Upper lobe of left lung (tissue), 6 donors: ENCODE data around the gene UBR4. TPM values are rescaled to one million over a fixed set of nuclear protein-coding genes. Genes with fewer than 3 reads are reported as not detected.
A peak's percentile ranks its signal among the peaks of the same experiment; 100 is the strongest.

Experiments used
- ATAC-seq, 2 donors: fragments of 200-7000 bp; cut with Tn5 transposase; one replicate each; pipeline ENCODE4 v1.9.1; 2022; ENCODE audit warnings: mild to moderate bottlenecking in 2 of 2, moderate library complexity in 2 of 2; ENCODE audit not compliant: low FRiP score in 2 of 2
- DNase-seq, 2 donors: peaks; one replicate each; pipeline ENCODE4 v3.0.0-alpha.2; 2019 to 2020
- H3K27ac ChIP-seq, 4 donors: fragments of 200-600 bp; sonication (generic); one replicate each; pipeline ENCODE4 v1.5.1; 2016 to 2019
- H3K27me3 ChIP-seq, 4 donors: fragments of 200-600 bp; sonication (generic); one replicate each; pipeline ENCODE4 v1.5.1; 2017 to 2019
- H3K36me3 ChIP-seq, 4 donors: fragments of 200-600 bp; sonication (generic); one replicate each; pipeline ENCODE4 v1.5.1; 2016 to 2019
- H3K4me1 ChIP-seq, 4 donors: fragments of 200-600 bp; sonication (generic); one replicate each; pipeline ENCODE4 v1.5.1; 2018 to 2019
- H3K4me3 ChIP-seq, 4 donors: fragments of 200-600 bp; sonication (generic); one replicate each; pipeline ENCODE4 v1.5.1; 2017 to 2019; ENCODE audit warnings: mild to moderate bottlenecking in 2 of 4, moderate library complexity in 1 of 4
- H3K9me3 ChIP-seq, 4 donors: fragments of 200-600 bp; sonication (generic); one replicate each; pipeline ENCODE4 v1.5.1; 2018 to 2019
- EP300 ChIP-seq, 4 donors: sonication (generic); formaldehyde crosslinking; IDR thresholded peaks; one replicate each; pipeline ENCODE4 v1.5.1; 2017; ENCODE audit warnings: antibody characterized with exemption in 4 of 4, control low read depth in 2 of 4
- POLR2A ChIP-seq, 4 donors: fragments of 450-650 bp; IDR thresholded peaks; one replicate each; pipeline ENCODE4 v1.5.1; 2016 to 2017; ENCODE audit warnings: antibody characterized with exemption in 4 of 4, mild to moderate bottlenecking in 2 of 4
- POLR2AphosphoS5 ChIP-seq, 2 donors: sonication (generic); formaldehyde crosslinking; IDR thresholded peaks; one replicate each; pipeline ENCODE4 v1.5.1; 2017; ENCODE audit warnings: antibody characterized with exemption in 2 of 2
- WGBS, 2 donors: methylation state at CpG; one replicate each; pipeline ENCODE4 v1.1.5; 2017 to 2018; 5-methylcytosine and 5-hydroxymethylcytosine counted together
- total RNA-seq, 6 donors: library from RNA; depleted of rRNA in 4 of 6; stranded (reverse); fragments of >200 nt in 4 of 6; gene quantifications; one replicate each; pipeline versions ENCODE4 v1.1.0 to v1.2.1, GENCODE V29; 2016 to 2021
- TF ChIP-seq, protein P1 (sequence below), 6 experiments: fragments of 450-650 bp in 4 of 6; fragments of 200-600 bp in 2 of 6; sonication (generic) in 2 of 6; IDR thresholded peaks; one replicate each; pipeline ENCODE4 v1.5.1; 2016 to 2019; ENCODE audit warnings: antibody characterized with exemption in 6 of 6
- donor health status: DM: no; HTN: no; CAD: no; lungs with moderate emphysema.
- donor health status: DM: no; HTN: yes; CAD: no; lungs with severe emphysema.

The UBR4 gene
- total RNA-seq, 6 donors from 2014 or later: 101 to 317 (median 135) TPM

DNA sequence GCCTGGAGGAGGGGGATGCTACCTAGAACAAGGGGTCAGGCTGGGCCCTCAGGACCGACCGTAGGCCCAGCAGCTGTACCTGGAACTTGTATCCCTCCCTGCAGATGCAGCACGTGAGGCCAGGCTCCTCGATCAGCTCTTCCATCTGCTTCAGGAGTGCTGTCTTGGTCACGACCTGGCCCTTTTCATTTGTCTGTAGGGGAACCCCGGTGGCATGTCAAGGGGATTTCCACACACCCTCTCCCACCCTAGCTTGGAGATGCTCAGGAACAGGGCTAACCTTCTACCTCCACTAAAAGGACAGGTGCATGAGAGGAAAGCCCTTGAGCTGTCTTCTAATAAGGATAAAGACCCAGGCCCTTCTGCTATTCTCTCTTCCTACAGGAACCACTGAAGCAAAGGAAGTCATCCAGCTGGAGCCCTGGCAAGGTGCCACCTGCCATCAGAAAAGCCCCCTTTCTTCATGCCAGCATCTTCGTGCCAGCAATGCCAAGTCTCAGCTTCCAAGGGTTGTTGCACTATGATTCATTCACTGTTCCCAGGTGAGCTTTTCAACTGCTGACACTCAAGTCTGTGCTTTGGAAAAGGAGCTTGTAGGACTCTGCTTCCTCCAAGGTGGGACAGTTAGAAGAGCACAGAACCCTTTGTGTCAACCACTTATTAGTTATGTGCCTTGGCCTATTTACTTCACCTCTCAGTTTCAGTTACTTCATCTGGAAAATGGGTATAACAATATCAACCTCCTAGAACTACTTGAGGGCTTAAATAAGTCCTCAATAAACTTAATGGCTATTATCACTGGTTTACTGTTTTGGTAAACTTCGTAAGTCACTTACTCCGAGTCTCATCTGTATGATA is 122.1 kb downstream of the UBR4 start:
- Histone ChIP-seq H3K27ac (peak overlapping the region in 2 of 4 donors; percentile 38 to 77), H3K4me3 (no peak overlapping the region), H3K36me3 (peaks cover 71 to 98% (median 84%) of the 10 kb centered on the region in 4 donors), H3K9me3 (no peaks in the 10 kb centered on the region), H3K4me1 (peaks cover 0 to 16% (median 14%) of the 10 kb centered on the region in 4 donors), H3K27me3 (no peaks in the 10 kb centered on the region)
- ATAC-seq (no peak), DNase-seq (no peak)
- TF ChIP-seq POLR2A (IDR thresholded peaks at IDR 0.05) (no peak), EP300 (IDR thresholded peaks at IDR 0.05) (no peak), POLR2AphosphoS5 (IDR thresholded peaks at IDR 0.05) (no peak)
- TF ChIP-seq, protein P1, sequence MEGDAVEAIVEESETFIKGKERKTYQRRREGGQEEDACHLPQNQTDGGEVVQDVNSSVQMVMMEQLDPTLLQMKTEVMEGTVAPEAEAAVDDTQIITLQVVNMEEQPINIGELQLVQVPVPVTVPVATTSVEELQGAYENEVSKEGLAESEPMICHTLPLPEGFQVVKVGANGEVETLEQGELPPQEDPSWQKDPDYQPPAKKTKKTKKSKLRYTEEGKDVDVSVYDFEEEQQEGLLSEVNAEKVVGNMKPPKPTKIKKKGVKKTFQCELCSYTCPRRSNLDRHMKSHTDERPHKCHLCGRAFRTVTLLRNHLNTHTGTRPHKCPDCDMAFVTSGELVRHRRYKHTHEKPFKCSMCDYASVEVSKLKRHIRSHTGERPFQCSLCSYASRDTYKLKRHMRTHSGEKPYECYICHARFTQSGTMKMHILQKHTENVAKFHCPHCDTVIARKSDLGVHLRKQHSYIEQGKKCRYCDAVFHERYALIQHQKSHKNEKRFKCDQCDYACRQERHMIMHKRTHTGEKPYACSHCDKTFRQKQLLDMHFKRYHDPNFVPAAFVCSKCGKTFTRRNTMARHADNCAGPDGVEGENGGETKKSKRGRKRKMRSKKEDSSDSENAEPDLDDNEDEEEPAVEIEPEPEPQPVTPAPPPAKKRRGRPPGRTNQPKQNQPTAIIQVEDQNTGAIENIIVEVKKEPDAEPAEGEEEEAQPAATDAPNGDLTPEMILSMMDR (IDR thresholded peaks at IDR 0.05): no peak
- 69 to 80% methylated on average over 4 to 9 of the region's 9 CpGs for WGBS, 2 donors

DNA sequence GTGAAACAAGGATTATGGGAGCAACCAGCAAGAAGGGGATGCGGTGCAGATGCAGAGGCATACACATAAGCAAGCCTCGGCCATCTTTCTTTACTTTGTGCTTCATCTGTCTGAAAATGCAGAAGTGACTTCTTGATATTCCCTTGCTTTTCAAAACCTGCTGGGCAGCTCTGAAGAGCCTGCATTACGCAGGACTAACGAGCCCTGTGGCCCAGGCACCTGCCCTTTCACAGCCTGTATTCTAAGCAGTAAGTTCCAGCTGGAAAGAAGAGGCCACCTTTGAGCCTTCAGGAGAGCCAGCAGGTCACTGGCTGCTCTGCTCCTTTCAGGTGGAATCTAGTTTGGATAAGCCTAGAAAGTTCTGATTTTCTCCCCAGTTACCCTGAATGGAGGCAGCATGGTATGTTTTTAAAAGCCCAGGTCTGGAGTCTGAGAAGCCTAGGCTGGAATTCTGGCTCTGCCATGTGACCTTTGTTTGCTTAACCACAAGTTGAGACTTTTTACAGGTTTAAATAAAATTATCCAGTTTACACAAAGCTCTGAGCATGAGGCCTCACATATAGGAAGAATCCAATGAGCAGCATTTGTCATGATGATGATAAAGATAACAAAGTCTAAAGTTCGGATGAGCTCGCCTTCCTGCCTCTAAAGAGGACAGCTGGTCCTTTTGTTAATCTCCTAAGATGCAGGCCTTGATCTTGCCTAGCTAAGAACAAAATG is 122.9 kb downstream of the UBR4 start:
- TF ChIP-seq POLR2A (IDR thresholded peaks at IDR 0.05): no peak
- no peak for TF ChIP-seq EP300 (IDR thresholded peaks at IDR 0.05)
- TF ChIP-seq POLR2AphosphoS5 (IDR thresholded peaks at IDR 0.05): no peak
- TF ChIP-seq, protein P1 (IDR thresholded peaks at IDR 0.05): no peak
- 74 to 76% methylated on average over 6 of the region's 6 CpGs for WGBS, 2 donors
- ATAC-seq (peak in 1 of 2 donors; percentile 17), DNase-seq (peak in 1 of 2 donors; percentile 70)
- Histone ChIP-seq H3K27ac (peak overlapping the region in 3 of 4 donors; percentile 62 to 77 (median 72)), H3K9me3 (no peaks in the 10 kb centered on the region), H3K36me3 (peaks cover 64 to 98% (median 82%) of the 10 kb centered on the region in 4 donors), H3K4me1 (peaks cover under 1 to 20% (median 15%) of the 10 kb centered on the region in 4 donors), H3K4me3 (no peak overlapping the region), H3K27me3 (no peaks in the 10 kb centered on the region)

DNA sequence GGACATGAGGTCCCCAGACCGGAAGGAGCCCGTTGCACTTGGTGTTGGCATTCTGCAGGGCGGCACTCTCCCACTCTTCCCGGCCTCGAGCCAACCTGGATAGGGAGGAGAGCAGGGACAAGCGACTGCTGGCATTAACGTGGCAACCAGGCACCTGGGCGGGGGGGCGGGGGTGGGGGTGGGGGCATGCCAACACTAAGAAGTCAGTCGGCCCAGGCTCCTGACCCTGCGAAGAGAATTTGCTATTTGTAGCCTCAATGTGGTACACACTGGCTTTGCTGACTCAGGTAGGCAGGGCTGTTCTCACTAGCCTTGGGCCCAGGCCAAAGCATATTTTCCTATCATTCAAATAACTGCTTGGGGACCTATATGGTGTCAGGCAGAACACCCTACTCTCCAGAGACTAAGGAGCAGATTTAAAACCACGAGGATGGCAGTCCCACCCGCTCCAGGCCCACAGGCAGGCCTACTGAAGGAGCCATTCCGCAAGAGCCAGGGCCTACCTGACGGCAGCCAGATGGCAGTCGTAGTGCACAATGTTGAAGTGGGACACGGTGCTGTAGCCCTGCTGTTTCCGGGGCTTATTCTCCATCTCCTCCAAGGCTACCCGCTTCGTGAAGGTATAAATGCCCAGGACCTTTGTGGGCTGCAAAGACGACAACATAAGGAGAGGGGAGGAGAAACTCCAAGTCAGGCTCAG is 123.7 kb downstream of the UBR4 start:
- peaks cover 62 to 97% (median 82%) of the 10 kb centered on the region in 4 donors for H3K36me3 ChIP-seq
- peak in 1 of 2 donors; percentile 35 for ATAC-seq
- H3K4me3 ChIP-seq: no peak overlapping the region
- WGBS, 2 donors: 73 to 75% methylated on average over 13 to 21 of the region's 21 CpGs
- peak overlapping the region; percentile 34 to 77 (median 67) for H3K27ac ChIP-seq
- peaks cover 7 to 28% (median 21%) of the 10 kb centered on the region in 4 donors for H3K4me1 ChIP-seq
- no peaks in the 10 kb centered on the region for H3K27me3 ChIP-seq
- TF ChIP-seq POLR2A (IDR thresholded peaks at IDR 0.05): no peak
- no peak for TF ChIP-seq POLR2AphosphoS5 (IDR thresholded peaks at IDR 0.05)
- TF ChIP-seq, protein P1 (IDR thresholded peaks at IDR 0.05): no peak
- no peak for TF ChIP-seq EP300 (IDR thresholded peaks at IDR 0.05)
- peak in 1 of 2 donors; percentile 65 for DNase-seq
- no peaks in the 10 kb centered on the region for H3K9me3 ChIP-seq

DNA sequence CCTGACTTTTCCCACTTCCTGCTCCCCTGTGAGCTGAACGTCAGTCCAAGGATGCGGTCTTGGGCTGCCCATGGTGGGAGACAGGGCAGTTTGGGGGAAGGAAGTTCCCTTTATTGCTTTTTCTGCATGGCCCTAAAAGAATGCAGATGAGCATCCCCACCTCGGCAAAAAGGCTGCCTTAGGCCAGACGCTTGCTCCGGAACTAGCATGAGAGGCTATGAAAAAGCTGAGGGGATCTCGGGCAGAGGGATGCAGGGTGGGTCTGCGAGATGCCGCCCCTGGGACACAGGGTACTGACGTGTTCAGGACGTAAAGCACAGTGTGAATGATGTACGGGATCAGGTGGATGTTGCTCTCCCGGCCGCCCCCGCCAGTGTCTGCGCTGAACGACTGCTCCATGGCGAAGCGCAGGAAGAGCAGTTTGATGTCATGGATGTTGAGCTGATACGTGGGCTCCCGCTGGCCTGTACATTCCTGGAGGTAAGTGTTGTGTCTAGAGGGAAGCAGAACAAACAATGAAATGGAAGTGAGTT is 125.8 kb downstream of the UBR4 start:
- H3K4me3 ChIP-seq: no peak overlapping the region
- TF ChIP-seq POLR2AphosphoS5 (IDR thresholded peaks at IDR 0.05) (no peak), EP300 (IDR thresholded peaks at IDR 0.05) (no peak), POLR2A (IDR thresholded peaks at IDR 0.05) (no peak)
- TF ChIP-seq, protein P1 (IDR thresholded peaks at IDR 0.05): no peak
- 90 to 94% methylated on average over 20 of the region's 20 CpGs for WGBS, 2 donors
- DNase-seq (no peak), ATAC-seq (no peak)
- peak overlapping the region in 3 of 4 donors; percentile 28 to 83 (median 35) for H3K27ac ChIP-seq
- no peaks in the 10 kb centered on the region for H3K27me3 ChIP-seq
- peaks cover 21 to 47% (median 39%) of the 10 kb centered on the region in 4 donors for H3K4me1 ChIP-seq
- no peaks in the 10 kb centered on the region for H3K9me3 ChIP-seq
- peaks cover 59 to 99% (median 75%) of the 10 kb centered on the region in 4 donors for H3K36me3 ChIP-seq
